ENCODE results near the gene TBC1D30. TPM values are rescaled to one million over a fixed set of nuclear protein-coding genes. Genes with fewer than 3 reads are reported as not detected.
A peak's percentile ranks its signal among the peaks of the same experiment; 100 is the strongest.

TBC1D30 gene
- polyA plus RNA-seq, 2 of the 4 experiments (the other 2 are of a cell fraction) = 0.65 to 3.5 TPM

- POLR2A ChIA-PET = no interaction called here
- Histone ChIP-seq H3K9me3 (no peaks in the 10 kb centered on the region), H3K4me3 (no peak overlapping the region), H3K4me2 (no peak overlapping the region), H3K4me1 (no peaks in the 10 kb centered on the region), H3K27ac (no peak overlapping the region)
- DNase-seq (ENCODE audit: low read depth in 1 of 2, low spot score in 1 of 2) (no peak), FAIRE-seq (no peak), ATAC-seq (no peak)
- WGBS (ENCODE audit: missing lambda C conversion rate) = 58% methylated on average over 4 of the region's 4 CpGs
- CTCF ChIA-PET = interaction anchor here (0.9 to 5.3 kb wide), 8 partner anchors 10 to 1228 kb away, joined by 3 to 67 read pairs (median 10); no protein-coding TSS in a partner anchor
- TF ChIP-seq TP53 (CRISPR knock-in tag; IDR thresholded peaks at IDR 0.05) = no peak
- TF ChIP-seq ESRRA (IDR thresholded peaks at IDR 0.05; ENCODE audit: borderline replicate concordance, low read length) = no peak
- TF ChIP-seq PHF8 (IDR thresholded peaks at IDR 0.05; ENCODE audit: borderline replicate concordance, low read depth) = no peak
- no peak for TF ChIP-seq CBX2 (IDR thresholded peaks at IDR 0.05; ENCODE audit: borderline replicate concordance, low read depth)
These were observed 68.1 kb downstream of the TBC1D30 start for GRCh38 chr12:64892561-64892960.

GRCh38 chr12:64893961-64894360 is 69.5 kb downstream of the TBC1D30 start:
- H3K27ac ChIP-seq = no peak overlapping the region
- H3K4me2 ChIP-seq = no peak overlapping the region
- CTCF ChIA-PET = interaction anchor here (0.9 to 1.6 kb wide), 3 partner anchors 8 to 412 kb away, joined by 3 to 5 read pairs (median 3); no protein-coding TSS in a partner anchor
- DNase-seq (ENCODE audit: low read depth in 1 of 2, low spot score in 1 of 2) (peak in 1 of 2 experiments; percentile 22), ATAC-seq (no peak), FAIRE-seq (no peak)
- H3K4me3 ChIP-seq = no peak overlapping the region
- no peaks in the 10 kb centered on the region; the same call in 2 of the 3 replicates for H3K9me3 ChIP-seq
- no peaks in the 10 kb centered on the region for H3K4me1 ChIP-seq
- no peak for TF ChIP-seq CEBPB (IDR thresholded peaks at IDR 0.05)
- no peak for TF ChIP-seq ELK1 (IDR thresholded peaks at IDR 0.05; ENCODE audit: low read depth, low read length)
- no peak for TF ChIP-seq FOSL2 (IDR thresholded peaks at IDR 0.05)
- TF ChIP-seq FOSL2 (CRISPR knock-in tag; IDR thresholded peaks at IDR 0.05) = peak; percentile 41; the same call in 1 of the 2 replicates
- POLR2A ChIA-PET = no interaction called here
- WGBS (ENCODE audit: missing lambda C conversion rate) = 6% methylated on average over 4 of the region's 4 CpGs

DNA sequence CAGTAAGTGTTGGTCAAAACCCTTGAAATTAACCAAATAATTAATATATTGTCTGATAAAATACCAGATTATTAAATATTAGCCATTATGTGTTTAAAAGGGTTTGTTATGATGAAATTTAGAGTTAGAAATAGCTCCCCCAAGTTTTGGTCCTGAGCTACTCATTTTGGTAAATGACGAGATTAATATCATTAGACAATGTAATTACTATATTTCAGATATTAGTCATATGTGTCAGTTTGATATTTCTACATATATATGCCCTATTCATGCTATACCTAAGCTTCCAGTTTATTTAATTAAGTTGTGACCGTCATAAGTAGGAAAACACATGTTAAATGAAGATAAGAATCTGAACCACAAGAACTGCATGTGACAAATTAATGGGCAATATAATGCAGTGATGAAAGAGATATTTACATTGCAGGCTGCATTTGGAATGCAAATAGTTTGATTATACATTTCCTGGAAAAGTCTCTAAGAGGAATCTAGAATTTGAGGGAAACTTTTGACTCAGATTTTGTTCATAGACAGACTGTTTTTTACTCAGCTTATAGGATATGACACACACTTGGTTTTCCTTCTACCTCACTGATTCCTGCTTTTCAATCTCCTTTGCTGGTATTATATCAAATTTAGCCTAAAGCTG is 70.5 kb downstream of the TBC1D30 start:
- no peak for DNase-seq (ENCODE audit: low read depth in 1 of 2, low spot score in 1 of 2)
- H3K4me2 ChIP-seq = no peak overlapping the region
- no peak for FAIRE-seq
- POLR2A ChIA-PET = no interaction called here
- H3K4me1 ChIP-seq = no peaks in the 10 kb centered on the region
- H3K27ac ChIP-seq = no peak overlapping the region
- CTCF ChIA-PET = interaction anchor here (1.6 kb wide), 1 partner anchor 212 kb away, joined by 5 read pairs; no protein-coding TSS in a partner anchor
- no peak for ATAC-seq
- H3K9me3 ChIP-seq = no peaks in the 10 kb centered on the region; the same call in 2 of the 3 replicates
- 31% methylated on average over 2 of the region's 2 CpGs for WGBS (ENCODE audit: missing lambda C conversion rate)
- no peak for TF ChIP-seq MYC (IDR thresholded peaks at IDR 0.05; ENCODE audit: borderline replicate concordance, low read length)
- no peak for TF ChIP-seq ZC3H11A (IDR thresholded peaks at IDR 0.05)
- TF ChIP-seq HDAC2 (IDR thresholded peaks at IDR 0.05) = no peak
- no peak for TF ChIP-seq HOXB5 (CRISPR knock-in tag; IDR thresholded peaks at IDR 0.05)
- TF ChIP-seq PBX3 (IDR thresholded peaks at IDR 0.05) = no peak
- no peak overlapping the region for H3K4me3 ChIP-seq

- ATAC-seq (no peak), FAIRE-seq (no peak), DNase-seq (ENCODE audit: low read depth in 1 of 2, low spot score in 1 of 2) (no peak)
- H3K4me1 ChIP-seq = no peaks in the 10 kb centered on the region
- H3K4me2 ChIP-seq = no peak overlapping the region
- CTCF ChIA-PET = interaction anchor here (1.6 kb wide), 1 partner anchor 211 kb away, joined by 5 read pairs; no protein-coding TSS in a partner anchor
- H3K4me3 ChIP-seq = no peak overlapping the region
- TF ChIP-seq FOSB (CRISPR knock-in tag; IDR thresholded peaks at IDR 0.05) = no peak
- no peak for TF ChIP-seq KDM5A (IDR thresholded peaks at IDR 0.05)
- TF ChIP-seq ZNF302 (CRISPR knock-in tag; IDR thresholded peaks at IDR 0.05) = no peak
- TF ChIP-seq MYC (IDR thresholded peaks at IDR 0.05; ENCODE audit: borderline replicate concordance, low read length) = no peak
- no peak for TF ChIP-seq HOXB13 (CRISPR knock-in tag; IDR thresholded peaks at IDR 0.05; ENCODE audit: low read depth)
- no peak for TF ChIP-seq HEYL (CRISPR knock-in tag; IDR thresholded peaks at IDR 0.05)
- no peak for TF ChIP-seq MAZ (IDR thresholded peaks at IDR 0.05; ENCODE audit: borderline replicate concordance, low read depth, low read length)
- no peak for TF ChIP-seq CHD4 (IDR thresholded peaks at IDR 0.05; ENCODE audit: borderline replicate concordance)
- no peak for TF ChIP-seq PHF8 (IDR thresholded peaks at IDR 0.05; ENCODE audit: borderline replicate concordance, low read depth)
- no peak for TF ChIP-seq RAD21 (conservative IDR thresholded peaks at IDR 0.05 in 1 of 2, IDR thresholded peaks at IDR 0.05 in 1 of 2)
- TF ChIP-seq RCOR1 (IDR thresholded peaks at IDR 0.05; ENCODE audit: low read depth, low read length) = no peak
- TF ChIP-seq ZSCAN20 (CRISPR knock-in tag; IDR thresholded peaks at IDR 0.05) = no peak
- no peak for TF ChIP-seq HOXB5 (CRISPR knock-in tag; IDR thresholded peaks at IDR 0.05)
- 37% methylated on average over 5 of the region's 5 CpGs for WGBS (ENCODE audit: missing lambda C conversion rate)
- no peaks in the 10 kb centered on the region; the same call in 2 of the 3 replicates for H3K9me3 ChIP-seq
- H3K27ac ChIP-seq = no peak overlapping the region
- POLR2A ChIA-PET = no interaction called here
These were observed 71.1 kb downstream of the TBC1D30 start for GRCh38 chr12:64895526-64895925.

Data from A549 (cell line).